Esophagus mucosa (tissue), 1 donor: ENCODE data around the gene EIF4E1B. TPM values are rescaled to one million over a fixed set of nuclear protein-coding genes. Genes with fewer than 3 reads are reported as not detected.
A peak's percentile ranks its signal among the peaks of the same experiment; 100 is the strongest.

Experiments
- ATAC-seq: fragments of 200-7000 bp; cut with Tn5 transposase; one replicate; pipeline ENCODE4 v1.9.1; 2020
- total RNA-seq: library from RNA; stranded (reverse); gene quantifications from one replicate; pipeline ENCODE4 v1.2.4, GENCODE V29; 2023
- donor health status: DM: yes; HTN: yes; CAD: no.

The EIF4E1B gene
- total RNA-seq, 1 donor from 2014 or later, result not detected

DNA sequence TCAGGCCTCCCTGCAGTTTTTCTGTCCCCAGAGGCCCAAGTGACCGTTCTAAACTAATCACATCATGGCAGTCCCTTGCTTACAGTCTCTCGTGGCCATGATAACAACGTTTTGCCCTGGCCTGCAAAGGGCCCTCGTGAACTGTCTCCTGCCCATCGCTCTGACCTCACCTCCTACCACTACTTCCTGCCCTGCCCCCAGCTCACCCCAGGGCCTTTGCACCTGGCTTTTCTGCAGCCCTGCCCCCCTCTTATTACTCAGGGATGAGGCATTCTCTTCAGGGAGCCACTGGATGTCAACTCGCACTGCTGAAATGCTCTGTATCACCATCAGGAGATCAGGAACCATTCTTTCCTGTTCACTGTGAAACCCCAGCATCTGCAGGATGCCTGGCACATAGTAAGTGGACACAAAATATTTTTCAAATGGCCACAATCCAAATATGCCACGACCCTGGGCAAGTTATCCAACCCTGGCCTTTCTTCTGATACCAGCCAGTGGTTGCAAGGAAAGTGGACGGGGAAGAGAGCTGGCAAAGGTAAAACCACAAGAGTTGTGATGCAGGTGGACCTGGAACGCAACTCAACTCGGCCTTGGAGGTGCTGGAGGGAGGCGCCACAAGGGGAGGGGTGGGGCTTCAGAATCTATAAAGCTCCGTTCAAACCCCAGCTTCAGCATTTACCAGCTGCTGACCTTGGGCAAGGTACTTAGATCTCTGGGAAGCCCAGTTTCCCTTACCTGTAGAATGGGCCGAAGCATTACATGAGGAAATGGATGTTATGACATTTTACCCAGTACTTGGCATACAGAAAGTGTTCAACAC, 1.9 kb upstream of the EIF4E1B start:
- ATAC-seq, result no peak

DNA sequence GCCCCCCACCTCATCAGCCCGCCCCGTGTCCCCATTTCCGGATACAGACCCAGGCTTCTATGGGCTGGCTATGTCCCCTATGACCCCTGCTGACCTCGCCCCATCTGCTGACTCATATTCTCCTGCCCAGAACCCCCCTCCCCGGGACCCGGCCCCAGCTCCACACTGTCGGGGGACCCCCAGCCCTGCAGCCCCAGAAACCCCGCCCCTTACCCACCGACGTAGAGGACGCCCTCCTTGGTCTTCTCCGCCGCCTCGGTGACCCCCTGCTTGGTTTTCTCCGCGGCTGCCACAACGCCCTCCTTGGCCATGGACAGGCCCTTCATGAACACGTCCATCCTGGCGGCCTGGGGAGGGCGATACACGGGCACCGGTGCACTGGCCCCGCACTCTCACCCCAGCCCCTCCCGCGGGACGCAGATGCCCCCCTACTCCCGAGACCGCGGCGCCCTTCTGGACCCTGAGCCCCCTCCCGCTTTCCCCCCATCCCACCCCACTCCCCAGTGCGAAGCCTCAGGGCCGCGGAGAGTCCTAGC, 1.1 kb upstream of the EIF4E1B start:
- ATAC-seq, result no peak

DNA sequence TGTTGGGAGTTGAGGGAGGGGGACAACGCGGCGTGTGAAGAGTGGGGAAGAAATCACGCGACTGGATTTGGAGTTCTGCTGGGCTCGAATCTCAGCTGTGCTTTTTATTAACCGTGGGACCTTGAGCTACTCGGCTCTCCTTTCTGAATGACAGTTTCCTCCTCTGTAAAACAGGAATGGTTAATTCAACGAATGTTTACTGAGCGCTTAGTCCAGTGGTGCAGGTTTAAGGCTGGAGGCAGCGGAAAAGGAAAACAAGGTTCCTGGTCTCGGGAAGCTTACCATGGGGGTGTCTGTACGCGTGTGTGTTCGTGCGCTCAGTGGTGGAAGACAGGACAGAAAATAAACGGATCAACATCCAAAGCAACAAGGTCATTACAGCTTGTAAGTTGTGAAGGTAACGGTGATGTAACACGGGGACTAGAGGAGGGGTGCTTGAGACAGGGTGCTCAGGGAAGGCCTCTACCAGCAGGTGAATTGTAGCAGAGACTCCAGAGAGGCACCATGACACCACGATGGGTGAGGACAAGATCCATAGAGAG, 277 bp downstream of the EIF4E1B start:
- ATAC-seq, result no peak

DNA sequence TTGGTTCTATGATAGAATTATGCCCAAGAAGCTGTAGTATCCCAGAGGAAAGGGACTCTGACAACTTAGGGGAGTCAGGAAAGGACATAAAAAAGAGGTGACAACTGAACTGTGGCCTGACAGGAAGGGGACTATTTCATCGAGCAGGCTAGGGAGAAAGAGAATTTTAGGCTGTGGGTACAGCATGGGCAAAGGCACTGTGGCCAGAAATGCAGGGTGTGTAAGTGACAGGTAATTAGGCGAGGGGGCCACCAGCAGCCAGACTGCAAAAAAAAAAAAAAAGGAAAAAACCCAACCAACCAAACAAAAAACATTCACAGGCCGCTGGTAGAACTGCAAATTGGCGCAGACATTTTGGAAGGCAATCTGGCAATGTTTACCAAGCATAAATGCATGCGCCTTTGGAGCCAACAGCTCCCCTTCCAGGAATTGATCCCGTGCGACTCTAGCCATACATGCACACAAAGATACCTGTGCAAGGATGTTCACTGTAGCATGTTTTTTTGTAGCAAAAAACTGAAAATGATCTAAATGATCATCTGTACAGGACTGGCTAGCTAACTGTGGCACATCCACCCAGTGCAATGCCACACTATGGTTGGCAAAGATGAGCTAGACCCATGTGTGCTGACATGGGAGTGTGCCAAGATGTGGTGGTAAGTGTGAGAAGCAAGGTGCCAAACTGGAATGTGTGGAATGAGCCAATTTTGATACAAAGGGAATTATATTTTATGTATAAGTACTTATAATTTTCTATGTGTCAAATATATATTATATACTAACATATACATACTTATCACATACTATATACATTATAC, 1.1 kb downstream of the EIF4E1B start:
- ATAC-seq, result no peak

DNA sequence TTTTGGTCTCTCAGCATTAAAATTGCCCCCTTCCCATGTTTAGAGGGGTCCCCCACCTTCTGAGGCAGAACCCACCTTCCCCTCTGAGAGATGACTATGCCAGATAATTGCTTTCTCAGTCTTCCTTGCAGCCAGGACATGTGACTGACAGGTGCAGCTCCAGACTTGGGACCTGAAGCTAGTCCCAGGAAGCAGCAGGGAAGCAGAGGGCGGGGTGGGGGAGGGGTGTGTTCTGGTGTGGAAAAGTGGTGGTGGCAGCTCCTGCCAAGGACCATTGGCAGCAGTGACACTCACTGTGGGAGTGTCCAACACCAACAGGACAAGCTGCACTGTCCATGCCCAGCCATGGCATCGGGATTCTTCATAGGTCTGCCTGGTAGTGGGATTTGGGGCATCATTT, 2.3 kb downstream of the EIF4E1B start:
- no peak for ATAC-seq

DNA sequence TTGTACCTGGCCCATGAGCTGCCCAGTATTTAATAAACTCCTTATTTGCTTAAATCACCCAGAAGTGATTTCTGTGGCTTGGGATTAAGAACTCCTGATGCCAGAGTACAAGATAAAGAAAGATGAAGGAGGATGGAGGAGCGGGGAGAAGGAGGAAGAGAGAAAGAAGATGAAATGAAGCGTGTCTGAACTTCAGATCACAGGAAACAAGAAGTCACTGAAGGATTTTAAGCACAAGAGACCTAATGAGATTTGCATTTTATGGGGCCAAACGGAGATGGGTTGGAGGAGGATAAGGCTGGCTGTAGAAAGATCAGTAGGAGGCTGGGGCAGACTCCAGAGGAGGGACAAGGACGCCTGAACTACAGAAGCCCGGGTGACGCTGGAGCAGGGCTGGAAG, 3.1 kb downstream of the EIF4E1B start:
- no peak for ATAC-seq

DNA sequence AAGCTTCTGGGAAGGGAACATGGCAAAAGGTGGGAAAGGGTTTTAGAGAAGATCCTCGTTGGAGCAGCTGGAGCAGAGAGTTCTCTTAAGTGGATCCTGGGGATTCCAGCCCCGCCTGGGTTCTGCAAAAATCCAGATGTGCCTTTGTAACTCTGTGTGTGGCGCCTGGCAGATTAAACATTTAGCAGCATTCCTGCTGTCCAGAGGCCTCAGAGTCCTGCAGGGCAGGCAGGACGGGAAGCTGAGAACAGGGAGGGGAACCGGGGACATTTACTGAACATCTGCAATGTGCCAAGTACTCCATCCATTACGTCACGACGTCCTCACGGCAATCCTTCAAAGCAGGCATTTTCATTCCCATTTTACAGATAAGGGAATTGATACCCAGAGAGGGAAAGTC, 6.0 kb downstream of the EIF4E1B start:
- no peak for ATAC-seq

DNA sequence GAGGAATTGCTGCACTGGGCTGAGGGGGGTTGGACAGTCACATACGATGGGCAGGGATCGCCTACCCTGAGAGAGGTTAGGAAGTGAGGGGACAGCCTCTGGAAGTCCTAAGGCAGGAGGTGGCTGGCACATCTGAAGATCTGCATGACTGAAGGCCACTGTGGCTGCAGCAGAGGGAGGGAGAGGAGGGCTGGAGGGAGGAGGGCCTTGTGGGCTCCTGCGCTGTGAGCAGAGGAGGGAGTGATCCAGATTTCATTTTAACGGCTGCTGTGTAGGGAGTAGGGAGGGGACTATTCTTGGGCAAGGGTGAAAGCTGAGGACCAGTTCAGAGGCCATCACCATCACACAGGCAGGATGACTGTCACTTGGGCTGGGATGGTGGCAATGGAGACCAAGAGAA, 7.1 kb downstream of the EIF4E1B start:
- no peak for ATAC-seq

DNA sequence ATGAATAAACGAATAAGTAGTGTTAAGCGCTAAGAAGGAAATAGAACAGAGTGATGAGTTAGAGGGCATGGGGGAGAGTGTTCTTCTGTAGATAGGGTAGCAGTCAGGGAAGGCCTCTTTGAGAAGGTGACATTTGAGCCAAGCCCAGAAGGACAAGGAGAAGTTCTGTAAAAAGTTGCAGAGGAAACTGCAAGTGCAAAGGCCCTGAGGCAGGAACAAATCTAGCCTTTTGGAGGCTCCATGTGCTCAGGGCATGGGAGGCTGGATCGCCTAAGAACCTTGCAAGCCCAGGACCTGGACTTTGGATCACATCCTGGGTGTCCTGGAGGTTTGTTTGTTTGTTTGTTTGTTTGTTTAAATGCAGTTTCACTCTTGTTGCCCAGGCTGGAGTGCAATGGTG, 8.0 kb downstream of the EIF4E1B start:
- ATAC-seq, result no peak

DNA sequence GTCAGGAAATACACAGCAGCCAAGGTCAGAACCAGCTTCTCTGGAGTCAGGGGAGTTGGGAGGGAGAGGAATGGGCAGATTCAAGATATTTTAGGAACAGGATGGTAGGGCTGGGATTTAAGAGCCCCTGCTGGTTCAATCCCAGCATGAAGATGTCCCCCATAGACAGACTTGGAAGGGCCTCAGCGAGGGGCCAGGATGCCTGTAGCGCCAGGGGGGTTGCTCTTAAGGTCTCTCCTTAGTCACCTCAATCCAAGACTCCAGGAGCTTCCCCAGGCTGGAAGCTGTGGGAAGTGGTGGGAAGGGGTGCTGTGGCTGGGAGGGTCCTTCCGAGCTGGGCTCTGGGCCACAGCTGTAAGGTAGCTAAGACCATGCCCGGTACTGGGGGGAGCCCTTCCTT, 8.7 kb downstream of the EIF4E1B start:
- ATAC-seq, result no peak

DNA sequence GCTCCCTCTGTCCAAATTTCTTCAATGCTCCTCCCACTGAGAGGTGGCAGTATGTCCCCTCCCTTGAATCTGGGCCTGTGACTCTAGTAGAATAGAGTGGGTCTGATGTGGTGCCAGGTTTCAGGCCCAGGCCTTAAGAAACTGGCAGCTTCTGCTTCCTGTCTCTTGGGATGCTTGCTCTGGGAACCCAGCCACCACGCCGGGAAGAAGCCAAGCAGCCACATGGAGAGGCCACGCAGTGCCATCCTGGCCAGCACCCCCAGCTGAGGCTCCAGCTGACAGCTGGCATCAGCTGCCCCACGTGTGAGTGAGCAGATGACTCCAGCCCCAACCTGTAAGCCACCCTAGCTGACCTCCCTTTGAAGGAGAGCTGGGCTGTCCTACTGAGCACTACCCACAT, 9.5 kb downstream of the EIF4E1B start:
- ATAC-seq, result no peak

DNA sequence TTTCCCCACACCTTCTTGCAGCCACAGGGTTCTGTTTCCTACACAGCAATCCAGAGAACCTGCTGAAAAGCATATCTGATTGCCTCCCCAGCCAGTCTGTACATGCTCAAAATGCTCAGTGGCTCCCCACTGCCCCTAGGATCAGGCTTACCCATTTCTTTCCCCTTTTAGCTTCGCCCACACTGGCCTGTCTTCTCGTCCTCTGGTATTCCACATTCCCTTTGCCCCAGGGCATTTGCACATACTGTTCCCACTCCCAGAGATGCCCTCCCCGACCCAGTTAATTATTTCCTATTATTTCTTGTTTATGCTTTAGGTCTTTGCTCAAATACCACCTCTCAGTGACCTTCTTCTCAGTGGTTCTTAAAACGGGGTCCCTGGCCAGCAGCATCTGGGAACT, 10.1 kb downstream of the EIF4E1B start:
- ATAC-seq, result no peak

DNA sequence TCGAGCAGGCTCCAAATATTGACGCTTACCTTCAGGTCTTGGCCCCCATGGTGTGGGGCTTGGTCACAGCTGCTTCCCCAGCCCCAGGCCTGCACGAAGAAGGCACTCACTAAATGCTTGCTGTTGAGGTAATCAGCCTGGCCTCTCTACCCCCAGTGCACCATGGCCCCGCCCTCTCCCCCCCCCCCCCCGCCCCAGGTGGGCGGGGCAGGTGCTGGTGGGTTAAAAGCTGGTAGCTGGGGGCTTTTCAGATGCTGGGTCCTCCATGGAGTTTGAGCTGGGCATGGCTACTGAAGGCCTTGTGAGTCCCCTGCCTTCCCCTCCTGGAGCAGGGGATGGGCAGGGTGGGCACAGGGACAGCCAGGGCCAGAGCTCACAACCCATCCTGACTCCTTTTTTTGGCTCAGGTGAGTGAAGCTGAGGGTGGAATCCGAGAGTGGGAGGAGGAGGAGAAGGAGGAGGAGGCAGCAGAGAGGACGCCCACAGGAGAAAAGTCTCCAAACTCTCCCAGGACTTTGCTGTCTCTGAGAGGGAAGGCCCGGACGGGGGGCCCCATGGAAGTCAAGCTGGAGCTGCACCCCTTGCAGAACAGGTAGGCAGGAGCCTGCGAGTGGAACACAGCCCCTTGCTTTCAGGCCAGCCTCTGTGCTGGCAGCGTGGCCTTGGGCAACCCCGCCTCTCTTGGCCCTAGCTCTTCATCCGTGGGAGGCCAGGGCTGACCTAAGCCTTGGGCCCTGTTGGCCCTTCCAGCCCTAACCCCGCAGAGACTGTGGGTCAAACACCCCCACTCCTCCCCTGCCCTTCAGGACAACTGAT, 12.4 kb downstream of the EIF4E1B start:
- ATAC-seq, result no peak

DNA sequence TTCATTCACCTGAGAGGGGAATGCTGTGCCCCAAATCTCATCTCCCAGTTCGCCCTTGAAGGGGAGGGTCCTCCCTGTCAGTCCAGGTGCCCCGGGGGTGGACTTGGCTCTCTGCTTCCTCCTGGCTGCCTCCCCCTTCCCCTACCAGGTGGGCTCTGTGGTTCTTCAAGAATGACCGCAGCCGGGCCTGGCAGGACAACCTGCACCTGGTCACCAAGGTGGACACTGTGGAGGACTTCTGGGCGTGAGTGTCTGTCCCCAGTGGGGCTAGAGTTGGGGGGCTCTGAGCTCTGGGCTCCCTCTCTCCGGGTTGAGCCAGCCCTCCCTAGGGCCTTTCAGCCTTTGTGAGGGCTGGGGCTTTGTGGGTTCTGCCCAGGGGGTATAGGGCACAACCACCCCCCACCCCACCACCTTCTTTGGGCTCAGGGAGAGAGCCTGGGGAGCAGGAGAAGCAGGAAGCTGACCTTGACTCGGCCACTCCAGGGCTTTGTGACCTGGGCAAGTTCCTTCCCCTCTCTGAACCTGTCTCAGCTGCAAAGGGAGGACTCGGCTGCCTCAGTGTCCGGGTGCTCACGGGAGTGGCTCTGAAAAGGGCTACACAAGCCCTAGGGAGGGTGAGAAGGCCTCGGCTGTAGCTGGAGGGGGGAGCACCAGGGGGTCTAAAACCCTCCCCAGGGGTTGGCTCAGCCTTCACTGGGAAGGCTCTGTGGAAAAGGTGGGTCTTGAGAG, 13.2 kb downstream of the EIF4E1B start:
- ATAC-seq, result no peak

DNA sequence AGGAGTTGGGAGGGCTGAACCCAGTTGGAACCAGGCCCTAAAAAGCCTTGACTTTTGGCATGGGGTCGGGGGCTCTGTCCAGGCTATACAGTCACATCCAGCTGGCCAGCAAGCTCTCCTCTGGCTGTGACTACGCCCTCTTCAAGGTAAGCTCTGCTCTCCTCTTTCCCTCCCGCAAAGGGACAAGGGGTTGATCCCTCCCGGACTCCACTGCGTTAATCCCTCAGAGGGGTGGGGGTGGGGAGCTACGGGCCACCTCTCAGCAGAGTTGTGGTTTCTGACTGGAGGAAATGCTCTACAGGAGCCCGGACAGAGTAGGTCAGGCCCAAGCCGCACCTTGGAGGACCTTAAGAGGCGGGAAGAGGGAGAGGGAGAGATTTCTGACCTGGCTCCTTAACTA, 13.8 kb downstream of the EIF4E1B start:
- ATAC-seq, result no peak

DNA sequence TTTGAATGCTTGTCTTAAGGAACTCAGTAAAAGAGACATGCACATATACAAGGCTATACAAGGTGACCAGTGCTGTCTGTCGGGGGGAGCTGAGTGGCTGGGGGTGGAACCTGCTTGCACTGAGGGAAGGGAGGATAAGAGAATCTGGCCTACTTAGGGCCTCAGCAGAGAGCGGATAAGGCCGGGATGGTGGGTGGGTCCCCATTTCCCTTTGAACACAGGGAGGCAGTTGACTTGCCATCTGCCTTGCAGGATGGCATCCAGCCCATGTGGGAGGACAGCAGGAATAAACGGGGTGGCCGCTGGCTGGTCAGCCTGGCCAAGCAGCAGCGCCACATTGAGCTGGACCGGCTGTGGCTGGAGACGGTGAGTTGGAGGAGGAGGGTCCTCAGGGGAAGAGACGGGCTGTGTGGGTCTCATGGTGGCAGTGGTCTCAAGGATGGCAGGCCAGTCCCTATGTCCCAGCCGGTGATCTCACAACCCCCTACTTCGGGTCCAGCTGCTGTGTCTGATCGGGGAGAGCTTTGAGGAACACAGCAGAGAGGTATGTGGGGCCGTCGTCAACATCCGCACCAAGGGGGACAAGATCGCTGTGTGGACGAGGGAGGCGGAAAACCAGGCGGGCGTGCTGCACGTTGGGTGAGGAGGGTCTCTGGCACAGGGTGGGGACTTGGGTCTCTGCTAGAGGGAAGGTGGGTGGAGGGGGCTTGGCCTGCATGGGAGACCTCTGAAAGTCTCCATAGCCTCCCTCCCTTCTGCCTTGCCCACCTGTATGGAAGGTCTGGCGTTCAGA, 14.6 kb downstream of the EIF4E1B start:
- no peak for ATAC-seq

DNA sequence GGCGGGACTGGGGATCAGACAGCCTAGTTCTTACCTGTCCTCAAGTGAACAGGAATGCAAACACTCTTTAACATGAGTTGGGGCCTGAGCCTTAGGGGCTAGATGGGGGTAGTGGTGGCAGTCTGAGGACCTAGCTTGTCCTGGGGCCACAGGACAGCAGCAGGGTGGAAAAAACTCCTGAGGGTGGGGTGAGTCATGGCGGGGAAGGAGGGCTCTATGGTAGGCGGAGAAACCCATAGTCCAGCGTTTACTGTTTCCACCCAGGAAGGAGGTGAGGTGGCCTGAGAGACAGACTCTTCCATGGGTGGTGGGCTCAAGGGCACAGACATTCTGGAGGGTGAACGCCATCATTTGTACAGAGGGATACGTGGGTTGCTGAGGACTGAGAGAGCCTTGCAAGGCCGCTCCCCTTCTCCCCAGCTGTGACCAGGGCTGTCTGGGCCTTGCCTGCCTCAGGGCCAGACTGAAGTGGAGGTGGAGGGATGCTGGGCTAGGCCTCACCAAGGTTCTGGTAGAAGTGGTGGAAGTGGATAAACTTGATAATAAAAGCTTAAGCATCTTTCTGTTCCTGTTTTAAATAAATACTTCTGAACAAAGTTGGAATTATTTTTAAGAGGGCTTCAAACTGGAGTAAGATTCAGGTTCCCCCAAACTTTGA, 15.7 kb downstream of the EIF4E1B start:
- ATAC-seq, result no peak

DNA sequence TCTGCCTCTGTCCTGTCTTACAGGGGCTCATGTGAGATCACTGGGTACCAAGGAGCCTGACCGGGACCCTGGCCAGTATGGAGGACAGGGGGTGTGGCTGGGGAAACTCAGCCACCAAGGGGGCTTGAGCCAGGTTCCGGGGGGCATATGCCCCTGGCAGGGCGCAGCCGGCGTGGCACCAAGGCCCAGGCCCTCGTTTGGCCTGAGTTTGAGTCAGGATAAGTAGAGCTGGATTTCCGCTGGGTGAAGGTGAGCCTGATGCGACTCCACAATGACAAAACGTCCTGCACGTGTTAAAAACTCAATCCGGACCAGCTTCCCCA, 16.2 kb downstream of the EIF4E1B start:
- no peak for ATAC-seq

DNA sequence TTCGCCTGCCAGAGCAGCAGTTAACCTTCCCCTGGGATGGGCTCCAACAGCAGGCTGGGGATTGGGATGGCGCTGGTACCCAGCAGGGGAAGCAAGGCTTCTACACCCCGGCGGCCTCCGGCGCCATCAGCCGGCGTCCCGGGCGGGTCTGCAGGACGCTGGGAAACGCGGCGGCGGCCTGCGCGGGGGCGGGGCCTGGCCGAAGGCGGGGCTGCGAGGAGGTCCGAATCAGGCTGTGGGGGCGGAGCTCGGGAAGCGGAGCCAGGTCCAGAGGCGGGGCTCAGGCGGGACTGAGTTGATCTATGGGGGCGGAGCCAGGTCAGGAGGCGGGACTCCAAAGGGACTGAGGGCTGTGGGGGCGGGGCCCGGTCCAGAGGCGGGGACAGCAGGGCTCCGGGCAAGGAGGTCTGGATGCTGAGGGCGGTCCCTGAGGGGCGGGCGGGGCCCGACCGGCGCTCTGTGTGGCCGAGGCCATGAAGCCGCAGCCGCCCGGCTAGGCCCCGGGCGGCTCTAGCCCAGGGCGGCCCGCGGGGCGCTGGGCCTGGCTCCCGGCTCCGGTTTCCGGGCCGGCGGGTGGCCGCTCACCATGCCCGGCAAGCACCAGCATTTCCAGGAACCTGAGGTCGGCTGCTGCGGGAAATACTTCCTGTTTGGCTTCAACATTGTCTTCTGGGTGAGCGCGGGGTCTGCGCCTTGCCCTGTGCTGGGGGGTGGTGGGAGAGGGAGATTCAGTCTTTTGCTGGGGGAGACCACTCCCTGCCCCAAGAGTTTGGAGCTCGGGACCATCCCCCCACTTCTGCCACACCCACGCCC, 16.8 kb downstream of the EIF4E1B start, which contains the start of gene TSPAN17:
Gene TSPAN17, plus strand, starts transcription at position 455 of the 813 bp plus-strand sequence. Its CDS starts 132 bp downstream, at position 587.
- peak; percentile 98 for ATAC-seq
